GM21390 (cell line): ENCODE measurements around the gene OVOL3.

Source experiments
- ATAC-seq: cut with Tn5 transposase; IDR thresholded peaks from one replicate; pipeline ENCODE4 v1.9.1; 2021; ENCODE audit not compliant: unreplicated experiment

OVOL3 gene

GRCh38 chr19:36099166-36099785 is 11.7 kb upstream of the OVOL3 start:
- ATAC-seq, result no peak

GRCh38 chr19:36100476-36100875 is 10.5 kb upstream of the OVOL3 start:
- ATAC-seq, result no peak

- ATAC-seq, result no peak
Measured at GRCh38 chr19:36101550-36102327, 9.2 kb upstream of the OVOL3 start.

- no peak for ATAC-seq
Measured at GRCh38 chr19:36103040-36103626, 7.8 kb upstream of the OVOL3 start.

- ATAC-seq, result no peak
Measured at GRCh38 chr19:36103842-36104552, 6.9 kb upstream of the OVOL3 start.

GRCh38 chr19:36106441-36106840 is 4.5 kb upstream of the OVOL3 start:
- ATAC-seq, result no peak

- ATAC-seq, result no peak
Measured at GRCh38 chr19:36106991-36107390, 4.0 kb upstream of the OVOL3 start.

- ATAC-seq, result no peak
Measured at GRCh38 chr19:36108684-36109083, 2.3 kb upstream of the OVOL3 start.

- no peak for ATAC-seq
Measured at GRCh38 chr19:36111200-36111539, 227 bp downstream of the OVOL3 start.

GRCh38 chr19:36112678-36113077 is 1.7 kb downstream of the OVOL3 start:
- ATAC-seq, result no peak

GRCh38 chr19:36113425-36113824 is 2.5 kb downstream of the OVOL3 start:
- no peak for ATAC-seq

- ATAC-seq, result no peak
Measured at GRCh38 chr19:36113894-36114720, 3.2 kb downstream of the OVOL3 start.

- peak; percentile 75 for ATAC-seq
Measured at GRCh38 chr19:36114721-36115452, 3.9 kb downstream of the OVOL3 start, which contains the start of gene POLR2I. TSS of gene POLR2I (minus strand) at chr19:36114875. CDS start at chr19:36114856, 19 bp downstream.

GRCh38 chr19:36115453-36116343 is 4.8 kb downstream of the OVOL3 start, which contains the start of gene TBCB:
TSS of gene TBCB (plus strand) at chr19:36115468. CDS start at chr19:36115561, 93 bp downstream.
- ATAC-seq, result peak; percentile 21

- ATAC-seq, result no peak
Measured at GRCh38 chr19:36116344-36116637, 5.3 kb downstream of the OVOL3 start.

- no peak for ATAC-seq
Measured at GRCh38 chr19:36120092-36120983, 9.4 kb downstream of the OVOL3 start.

- no peak for ATAC-seq
Measured at GRCh38 chr19:36120984-36121358, 10.0 kb downstream of the OVOL3 start.

- no peak for ATAC-seq
Measured at GRCh38 chr19:36121486-36122124, 10.7 kb downstream of the OVOL3 start.
